ENCODE measurements around the gene CDC42BPB.
"Not testable (repeated sequence)": the region's sequence is repeated elsewhere in the genome, so short reads cannot be mapped to it uniquely, and the experiment has no call there.

CDC42BPB gene

GRCh38 chr14:103073367-103073875 lies 16.1 kb upstream of the CDC42BPB start:
- no peak for DNase-seq (ENCODE audit: low spot score)

GRCh38 chr14:103072595-103073366 lies 15.4 kb upstream of the CDC42BPB start:
- DNase-seq (ENCODE audit: low spot score) = peak; percentile 30

- no peak for DNase-seq (ENCODE audit: low spot score)
These were observed 14.3 kb upstream of the CDC42BPB start for GRCh38 chr14:103071544-103072251.

- DNase-seq (ENCODE audit: low spot score) = no peak
These were observed 13.7 kb upstream of the CDC42BPB start for GRCh38 chr14:103070971-103071542.

DNA sequence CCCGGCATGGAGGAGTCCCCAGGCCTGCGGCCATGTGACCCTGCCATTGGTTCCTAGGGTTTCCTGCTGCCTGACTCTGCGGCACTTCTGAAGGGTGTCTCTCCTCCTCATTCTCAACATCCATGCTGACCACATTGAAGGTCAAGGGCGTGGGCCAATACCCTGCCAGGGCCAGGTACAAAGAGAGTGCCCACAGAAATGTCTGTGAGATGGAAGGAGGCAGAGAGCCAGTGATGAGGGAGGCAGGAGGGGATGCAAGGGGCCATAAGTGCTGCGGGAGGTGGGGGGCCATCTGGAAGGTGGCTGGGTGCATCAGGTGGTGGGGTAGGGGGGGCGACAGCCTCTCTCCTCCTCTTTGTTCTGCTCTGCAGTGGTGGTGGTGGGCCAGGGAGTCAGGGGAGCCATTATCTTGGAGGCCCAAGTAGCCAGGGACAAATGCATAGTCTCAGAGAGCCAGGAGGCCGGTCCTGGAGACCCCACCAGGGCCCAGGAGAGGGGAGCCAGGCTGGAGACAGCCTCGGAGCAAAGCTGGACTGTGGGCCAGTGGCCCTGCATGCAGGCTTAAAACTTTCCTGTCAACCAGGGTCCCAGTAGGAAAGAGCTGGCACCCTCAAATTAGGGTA lies 13.0 kb upstream of the CDC42BPB start:
- DNase-seq (ENCODE audit: low spot score) = no peak

- DNase-seq (ENCODE audit: low spot score) = no peak
These were observed 11.2 kb upstream of the CDC42BPB start for GRCh38 chr14:103068351-103069073.

DNA sequence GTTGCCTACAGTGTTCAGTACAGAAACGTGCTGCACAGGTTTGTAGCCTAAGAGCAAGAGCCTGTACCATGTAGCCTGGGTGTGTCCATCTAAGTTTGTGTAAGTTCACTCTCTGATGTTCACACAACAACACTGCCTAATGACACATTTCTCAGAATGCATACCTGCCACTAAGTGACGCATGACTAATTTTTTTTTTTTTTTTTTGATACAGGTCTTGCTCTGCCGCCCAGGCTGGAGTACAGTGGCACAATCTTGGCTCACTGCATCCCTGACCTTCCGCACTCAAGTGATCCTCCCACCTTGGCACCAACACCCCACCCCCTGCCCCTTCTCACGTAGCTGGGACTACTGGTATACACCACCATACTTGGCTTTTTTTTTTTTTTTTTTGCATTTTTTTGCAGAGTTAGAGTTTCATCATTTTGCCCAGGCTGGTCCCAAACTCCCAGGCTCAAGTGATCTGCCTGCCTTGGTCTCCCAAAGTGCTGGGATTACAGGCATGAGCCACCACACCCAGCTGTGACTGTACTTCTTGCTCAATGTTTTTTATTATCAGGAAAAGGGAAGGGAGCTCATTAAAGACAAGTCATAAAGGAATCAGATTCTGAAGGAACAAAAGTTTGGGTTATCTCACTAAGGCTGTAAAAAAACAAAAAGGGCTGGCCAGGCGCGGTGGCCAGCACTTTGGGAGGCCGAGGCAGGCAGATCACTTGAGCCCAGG lies 10.0 kb upstream of the CDC42BPB start:
- no peak for DNase-seq (ENCODE audit: low spot score)

DNA sequence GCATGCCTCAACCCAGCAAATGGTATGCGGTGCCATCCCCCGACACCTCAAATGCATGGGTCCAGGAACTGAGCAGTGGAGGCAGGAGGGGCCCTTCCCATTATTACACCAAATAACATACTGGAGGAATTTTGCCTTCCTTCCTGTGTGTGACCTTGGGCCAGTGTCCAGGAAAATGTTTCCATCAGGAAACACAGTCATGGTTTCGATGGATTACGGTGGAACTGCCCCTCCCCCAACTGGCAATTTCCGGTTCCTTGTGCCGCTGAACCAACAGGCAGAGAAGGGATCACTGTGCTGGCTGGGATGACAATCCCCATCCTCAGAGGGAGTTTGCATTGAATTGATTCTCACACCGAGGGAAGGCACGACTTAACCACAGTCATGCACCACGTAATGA lies 9.1 kb upstream of the CDC42BPB start:
- no peak for DNase-seq (ENCODE audit: low spot score)

GRCh38 chr14:103065861-103066260 lies 8.5 kb upstream of the CDC42BPB start:
- no peak for DNase-seq (ENCODE audit: low spot score)

- no peak for DNase-seq (ENCODE audit: low spot score)
These were observed 7.6 kb upstream of the CDC42BPB start for GRCh38 chr14:103064978-103065377.

DNA sequence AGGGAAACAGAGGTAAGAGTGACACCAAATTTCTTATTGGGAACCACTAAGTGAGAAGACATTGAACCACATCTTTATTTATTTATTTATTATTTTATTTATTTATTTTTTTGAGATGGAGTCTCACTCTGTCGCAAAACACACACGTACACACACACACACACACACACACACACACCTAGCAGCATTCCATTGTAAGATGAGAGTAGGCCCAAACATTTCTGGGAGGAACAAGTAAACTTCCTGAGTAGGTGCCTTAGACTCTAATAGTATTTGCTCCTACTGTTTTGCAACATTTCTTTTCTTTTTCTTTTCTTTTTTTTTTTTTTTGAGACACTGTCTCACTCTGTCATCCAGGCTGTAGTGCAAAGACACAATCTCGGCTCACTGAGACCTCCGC lies 7.1 kb upstream of the CDC42BPB start:
- no peak for DNase-seq (ENCODE audit: low spot score)

DNA sequence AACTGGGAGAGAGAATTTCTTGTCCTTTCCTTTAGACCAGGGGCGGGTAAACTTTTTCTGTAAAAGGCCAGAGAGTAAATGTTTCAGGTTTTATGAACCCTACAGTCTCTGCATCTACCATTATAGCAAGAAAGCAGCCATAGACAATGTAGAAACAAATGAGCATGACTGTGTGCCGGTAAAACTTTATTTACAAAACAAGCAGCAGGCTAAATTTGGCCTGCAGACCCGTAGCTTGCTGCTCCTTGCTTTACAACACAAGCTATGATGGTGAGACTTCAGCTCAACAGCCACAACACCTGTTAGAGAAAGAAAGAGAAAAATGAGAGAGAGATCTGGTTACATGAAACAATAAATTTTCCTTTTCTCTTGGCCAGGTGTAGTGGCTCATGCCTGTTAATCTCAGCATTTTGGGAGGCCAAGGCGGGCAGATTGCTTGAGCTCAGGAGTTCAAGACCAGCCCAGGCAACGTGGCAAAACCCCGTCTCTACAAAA lies 4.2 kb upstream of the CDC42BPB start:
- DNase-seq (ENCODE audit: low spot score) = no peak

DNA sequence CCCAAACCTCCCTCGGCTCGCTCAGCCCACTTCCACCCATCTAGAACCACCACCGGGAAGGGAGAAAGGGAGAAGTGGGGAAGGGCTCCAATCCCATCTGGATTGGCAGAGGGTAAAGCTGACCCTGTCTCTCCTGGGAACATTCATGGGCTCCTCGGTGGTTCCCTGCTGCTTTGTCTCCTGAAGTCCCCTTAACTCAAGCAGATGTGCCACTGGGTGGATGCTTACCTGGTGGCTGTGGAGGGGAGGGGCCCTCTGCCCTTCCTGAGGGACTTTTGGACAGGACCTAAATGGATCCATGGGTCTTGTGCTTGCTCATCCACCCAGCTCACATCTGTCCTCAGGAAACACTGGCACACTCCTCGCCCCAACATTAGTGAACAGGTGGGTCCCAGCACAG lies 2.2 kb upstream of the CDC42BPB start:
- DNase-seq (ENCODE audit: low spot score) = no peak

DNA sequence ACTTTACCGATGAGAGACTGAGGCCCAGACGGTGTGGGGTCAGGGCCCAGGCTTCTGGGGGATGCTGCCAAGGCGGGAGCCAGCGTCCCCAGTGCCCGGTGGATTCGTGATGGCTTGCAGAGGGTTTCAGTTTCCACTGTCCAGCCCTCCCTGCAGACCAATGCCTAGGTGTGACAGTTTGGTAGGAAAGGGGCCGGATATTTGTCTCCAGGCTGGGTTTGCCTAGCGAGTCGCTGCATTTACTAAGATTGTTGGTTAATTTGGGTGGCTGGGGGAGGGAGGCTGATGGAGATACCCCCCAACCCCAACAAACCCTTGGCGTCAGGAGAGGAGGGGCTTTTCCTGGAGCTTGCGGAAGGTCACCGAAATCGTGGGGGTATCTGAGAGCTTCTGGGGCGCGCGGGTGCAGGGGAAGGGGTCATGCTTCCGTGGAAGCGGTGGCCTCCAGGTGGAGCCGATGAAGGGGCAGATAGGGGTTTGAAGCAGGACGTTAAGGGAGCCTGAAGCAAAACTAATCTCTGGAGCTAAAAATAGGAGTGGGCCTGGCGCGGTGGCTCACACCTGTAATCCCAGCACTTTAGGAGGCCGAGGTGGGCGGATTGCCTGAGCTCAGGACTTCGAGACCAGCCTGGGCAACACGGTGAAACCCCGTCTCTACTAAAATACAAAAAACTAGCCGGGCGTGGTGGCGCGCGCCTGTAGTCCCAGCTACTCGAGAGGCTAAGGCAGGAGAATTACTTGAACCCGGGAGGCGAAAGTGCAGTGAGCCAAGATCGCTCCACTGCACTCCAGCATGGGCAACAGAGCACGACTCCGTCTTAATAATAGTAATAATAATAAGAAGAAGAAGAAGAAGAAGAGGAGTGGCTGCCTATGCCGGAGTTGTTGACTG lies 1.1 kb upstream of the CDC42BPB start:
- DNase-seq (ENCODE audit: low spot score) = no peak

- DNase-seq (ENCODE audit: low spot score) = no peak
These were observed 349 bp downstream of the CDC42BPB start for GRCh38 chr14:103057028-103057371.

DNA sequence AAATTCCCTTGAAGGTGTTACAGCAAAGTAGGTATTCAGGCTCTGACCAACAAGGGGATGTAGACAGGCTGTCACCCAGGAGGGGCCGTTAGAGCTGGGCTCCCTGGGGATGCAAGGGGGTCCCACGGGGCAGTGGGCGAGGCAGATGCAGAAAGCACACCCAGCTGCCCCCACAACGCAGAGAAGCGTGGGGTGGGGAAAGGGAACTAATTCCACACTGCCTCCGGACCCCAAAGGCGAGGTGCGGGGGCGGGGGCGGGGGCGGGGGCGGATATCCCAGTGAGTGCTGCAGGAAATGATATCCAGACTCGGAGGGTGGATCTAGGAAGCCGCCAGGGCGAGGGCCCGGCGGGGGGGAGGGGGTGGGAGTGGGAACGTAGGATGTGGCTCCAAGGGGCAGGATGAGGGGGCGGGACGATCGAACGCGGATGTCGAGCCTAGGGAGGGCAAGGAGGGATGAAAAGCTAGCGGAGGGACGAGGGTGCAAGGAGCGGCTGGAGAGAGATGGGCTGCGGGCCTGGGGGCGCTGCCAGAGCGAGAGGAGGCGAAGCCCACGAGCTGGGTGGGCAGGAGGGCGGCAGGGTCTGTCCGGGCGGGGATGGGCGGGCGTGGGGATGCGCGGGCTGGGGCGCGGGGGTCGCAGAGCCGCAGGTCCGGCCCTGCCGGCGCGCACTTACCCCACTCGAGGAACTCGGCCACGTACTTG lies 874 bp downstream of the CDC42BPB start:
- peak; percentile 81 for DNase-seq (ENCODE audit: low spot score)

GRCh38 chr14:103055695-103056094 lies 1.7 kb downstream of the CDC42BPB start:
- DNase-seq (ENCODE audit: low spot score) = no peak

DNA sequence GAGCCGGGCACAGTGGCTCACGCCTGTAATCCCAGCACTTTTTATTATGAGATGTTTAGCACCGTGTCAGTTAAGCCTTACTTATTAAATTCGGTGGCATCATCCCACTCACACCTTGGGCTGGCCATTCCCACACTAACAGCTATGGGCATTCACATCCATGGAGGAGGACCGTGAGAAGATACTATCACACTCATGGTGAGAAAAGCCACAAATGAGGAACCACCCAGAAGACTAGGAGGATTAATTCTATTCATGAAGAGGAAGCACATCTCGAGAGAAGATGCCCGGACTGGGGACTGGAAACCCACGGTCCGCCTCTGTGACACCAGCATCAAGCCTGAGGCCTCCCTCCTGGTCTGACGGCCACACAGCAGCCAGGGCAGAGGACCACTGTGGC lies 4.9 kb downstream of the CDC42BPB start:
- no peak for DNase-seq (ENCODE audit: low spot score)

DNA sequence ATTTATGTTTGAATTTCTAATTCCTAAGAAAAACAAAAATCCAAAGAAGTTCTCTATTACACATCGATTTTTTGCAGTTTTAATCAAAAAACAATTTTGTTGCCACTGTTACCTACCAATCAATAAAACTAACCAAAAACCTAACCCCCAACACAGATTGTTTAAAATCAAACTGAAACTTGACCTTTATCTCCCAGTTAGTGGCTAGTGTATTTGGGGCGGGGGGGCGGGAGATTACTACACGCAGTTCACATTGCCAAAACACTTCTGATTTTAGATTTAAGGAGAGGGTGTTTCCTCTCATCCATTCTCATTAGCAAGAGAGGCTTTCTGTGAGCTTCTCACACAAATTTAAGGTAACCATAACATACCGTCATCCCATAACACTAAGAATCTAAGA lies 6.4 kb downstream of the CDC42BPB start:
- no peak for DNase-seq (ENCODE audit: low spot score)

DNA sequence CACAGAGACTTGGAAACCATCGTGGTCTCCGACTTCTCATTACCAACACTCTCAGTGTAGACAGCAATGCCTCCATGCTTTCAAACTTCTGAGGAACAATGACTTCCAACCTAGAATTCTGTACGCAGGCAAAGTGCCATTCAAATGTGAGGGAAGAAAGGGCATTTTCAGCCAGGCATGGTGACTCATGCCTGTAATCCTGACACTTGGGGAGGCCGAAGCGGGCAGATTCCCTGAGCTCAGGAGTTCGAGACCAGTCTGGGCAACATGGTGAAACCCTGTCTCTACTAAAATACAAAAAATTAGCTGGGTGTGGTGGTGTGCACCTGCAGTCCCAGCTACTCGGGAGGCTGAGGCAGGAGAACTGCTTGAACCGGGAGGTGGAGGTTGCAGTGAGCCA lies 9.9 kb downstream of the CDC42BPB start:
- DNase-seq (ENCODE audit: low spot score) = not testable (repeated sequence)

Data from D341Med (cell line).